Heart left ventricle (tissue), 13 donors: ENCODE data around the gene UBAP1L.

Experiments used
- POLR2A ChIP-seq, 2 donors: fragments of 450-650 bp; IDR thresholded peaks; one replicate each; pipeline ENCODE4 v1.6.1; 2017; ENCODE audit warnings: antibody characterized with exemption in 2 of 2, mild to moderate bottlenecking in 2 of 2, moderate library complexity in 2 of 2
- TF ChIP-seq, protein P1 (sequence below), 12 donors: fragments of 200-600 bp; sonication (generic) in 4 of 12; IDR thresholded peaks; one replicate each; pipeline versions ENCODE4 v1.5.0 to v1.8.0; 2018 to 2022; ENCODE audit warnings: antibody characterized with exemption in 12 of 12, mild to moderate bottlenecking in 5 of 12
- donor health status: ischemic (EF 13 %, LVEDD 7.1; RV severe dilation, severe dysfunction).
- donor health status: DM: no; HTN: yes; CAD: no.
- donor health status: DM: no; HTN: no; CAD: no.
- donor health status: ischemic (EF 25% LVEDD 6.9; RV normal size, moderate dysfunction).
- donor health status: ischemic (EF 25% LVEDD 5.7; RV mildly dilated, moderate dysfunction).
- donor health status: ischemic (EF 35%, LVEDD 5.7; RV mildly dilated, moderate dysfunction).
- donor health status: nonischemic (EF 11% LVEDD 7.7; RV severe dilation, severe dysfunction).
- donor health status: DM: yes; HTN: yes; CAD: no.
- donor health status: PGD.
- donor health status: ischemic (EF 29% LVEDD 5.4; RV normal size, mild dysfunction).
- donor health status: nonischemic (EF 23%, LVEDD 6.1; RV moderate dilation, normal function).

DNA sequence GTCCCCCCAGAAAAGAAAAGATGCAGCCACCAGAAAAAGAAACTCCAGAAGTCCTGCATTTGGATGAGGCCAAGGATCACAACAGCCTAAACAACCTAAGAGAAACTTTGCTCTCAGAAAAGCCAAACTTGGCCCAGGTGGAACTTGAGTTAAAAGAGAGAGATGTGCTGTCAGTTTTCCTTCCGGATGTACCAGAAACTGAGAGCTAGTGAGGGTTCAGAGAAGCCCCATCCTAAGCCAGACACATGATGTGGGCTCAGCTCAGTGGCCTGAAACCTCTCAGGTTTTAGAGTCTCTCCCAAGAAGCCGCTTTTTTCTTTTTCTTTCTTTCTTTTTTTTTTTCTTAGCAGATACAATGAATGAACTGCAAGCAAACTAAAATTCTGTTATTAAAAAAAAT is 62.0 kb downstream of the UBAP1L start:
- TF ChIP-seq, protein P1, sequence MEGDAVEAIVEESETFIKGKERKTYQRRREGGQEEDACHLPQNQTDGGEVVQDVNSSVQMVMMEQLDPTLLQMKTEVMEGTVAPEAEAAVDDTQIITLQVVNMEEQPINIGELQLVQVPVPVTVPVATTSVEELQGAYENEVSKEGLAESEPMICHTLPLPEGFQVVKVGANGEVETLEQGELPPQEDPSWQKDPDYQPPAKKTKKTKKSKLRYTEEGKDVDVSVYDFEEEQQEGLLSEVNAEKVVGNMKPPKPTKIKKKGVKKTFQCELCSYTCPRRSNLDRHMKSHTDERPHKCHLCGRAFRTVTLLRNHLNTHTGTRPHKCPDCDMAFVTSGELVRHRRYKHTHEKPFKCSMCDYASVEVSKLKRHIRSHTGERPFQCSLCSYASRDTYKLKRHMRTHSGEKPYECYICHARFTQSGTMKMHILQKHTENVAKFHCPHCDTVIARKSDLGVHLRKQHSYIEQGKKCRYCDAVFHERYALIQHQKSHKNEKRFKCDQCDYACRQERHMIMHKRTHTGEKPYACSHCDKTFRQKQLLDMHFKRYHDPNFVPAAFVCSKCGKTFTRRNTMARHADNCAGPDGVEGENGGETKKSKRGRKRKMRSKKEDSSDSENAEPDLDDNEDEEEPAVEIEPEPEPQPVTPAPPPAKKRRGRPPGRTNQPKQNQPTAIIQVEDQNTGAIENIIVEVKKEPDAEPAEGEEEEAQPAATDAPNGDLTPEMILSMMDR (IDR thresholded peaks at IDR 0.05), result no peak
- TF ChIP-seq POLR2A (IDR thresholded peaks at IDR 0.05), result no peak
